ENCODE results near the gene SIRPB1. TPM values are rescaled to one million over a fixed set of nuclear protein-coding genes. Genes with fewer than 3 reads are reported as not detected.

SIRPB1 gene
- total RNA-seq, 1 donor from 2014 or later, result 0.96 TPM

DNA sequence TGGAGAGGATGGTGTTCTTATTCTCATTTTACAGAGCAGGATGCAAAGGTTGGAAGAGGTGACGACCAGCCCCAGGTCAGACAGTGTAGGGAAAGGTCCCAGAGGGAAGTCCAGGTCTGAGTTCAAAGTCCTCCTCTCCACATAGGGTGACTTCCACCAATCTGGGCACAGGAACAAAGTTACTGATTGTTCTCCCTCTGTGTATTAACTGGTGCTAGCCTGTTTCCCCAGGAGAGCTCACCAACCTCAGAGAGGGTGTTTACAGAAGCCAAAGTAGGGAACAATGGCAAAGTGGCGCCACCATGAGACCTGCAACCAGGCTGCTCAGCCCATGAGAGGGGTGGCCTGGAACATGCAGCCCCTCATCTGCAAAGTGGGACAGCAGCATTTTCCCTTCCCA is 16.8 kb upstream of the SIRPB1 start:
- DNase-seq (ENCODE audit: low spot score, unreplicated experiment), result no peak
- Mint-ChIP-seq H3K4me3 (ENCODE audit: low read depth) (no peak overlapping the region), H3K27ac (no peak overlapping the region), H3K36me3 (ENCODE audit: insufficient read depth) (no peaks in the 10 kb centered on the region), H3K27me3 (no peaks in the 10 kb centered on the region), H3K4me1 (ENCODE audit: low read depth) (no peaks in the 10 kb centered on the region), H3K9me3 (ENCODE audit: low read depth) (peaks cover 10% of the 10 kb centered on the region)
- TF ChIP-seq, protein P1, sequence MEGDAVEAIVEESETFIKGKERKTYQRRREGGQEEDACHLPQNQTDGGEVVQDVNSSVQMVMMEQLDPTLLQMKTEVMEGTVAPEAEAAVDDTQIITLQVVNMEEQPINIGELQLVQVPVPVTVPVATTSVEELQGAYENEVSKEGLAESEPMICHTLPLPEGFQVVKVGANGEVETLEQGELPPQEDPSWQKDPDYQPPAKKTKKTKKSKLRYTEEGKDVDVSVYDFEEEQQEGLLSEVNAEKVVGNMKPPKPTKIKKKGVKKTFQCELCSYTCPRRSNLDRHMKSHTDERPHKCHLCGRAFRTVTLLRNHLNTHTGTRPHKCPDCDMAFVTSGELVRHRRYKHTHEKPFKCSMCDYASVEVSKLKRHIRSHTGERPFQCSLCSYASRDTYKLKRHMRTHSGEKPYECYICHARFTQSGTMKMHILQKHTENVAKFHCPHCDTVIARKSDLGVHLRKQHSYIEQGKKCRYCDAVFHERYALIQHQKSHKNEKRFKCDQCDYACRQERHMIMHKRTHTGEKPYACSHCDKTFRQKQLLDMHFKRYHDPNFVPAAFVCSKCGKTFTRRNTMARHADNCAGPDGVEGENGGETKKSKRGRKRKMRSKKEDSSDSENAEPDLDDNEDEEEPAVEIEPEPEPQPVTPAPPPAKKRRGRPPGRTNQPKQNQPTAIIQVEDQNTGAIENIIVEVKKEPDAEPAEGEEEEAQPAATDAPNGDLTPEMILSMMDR (IDR thresholded peaks at IDR 0.05; ENCODE audit: unreplicated experiment), result no peak

DNA sequence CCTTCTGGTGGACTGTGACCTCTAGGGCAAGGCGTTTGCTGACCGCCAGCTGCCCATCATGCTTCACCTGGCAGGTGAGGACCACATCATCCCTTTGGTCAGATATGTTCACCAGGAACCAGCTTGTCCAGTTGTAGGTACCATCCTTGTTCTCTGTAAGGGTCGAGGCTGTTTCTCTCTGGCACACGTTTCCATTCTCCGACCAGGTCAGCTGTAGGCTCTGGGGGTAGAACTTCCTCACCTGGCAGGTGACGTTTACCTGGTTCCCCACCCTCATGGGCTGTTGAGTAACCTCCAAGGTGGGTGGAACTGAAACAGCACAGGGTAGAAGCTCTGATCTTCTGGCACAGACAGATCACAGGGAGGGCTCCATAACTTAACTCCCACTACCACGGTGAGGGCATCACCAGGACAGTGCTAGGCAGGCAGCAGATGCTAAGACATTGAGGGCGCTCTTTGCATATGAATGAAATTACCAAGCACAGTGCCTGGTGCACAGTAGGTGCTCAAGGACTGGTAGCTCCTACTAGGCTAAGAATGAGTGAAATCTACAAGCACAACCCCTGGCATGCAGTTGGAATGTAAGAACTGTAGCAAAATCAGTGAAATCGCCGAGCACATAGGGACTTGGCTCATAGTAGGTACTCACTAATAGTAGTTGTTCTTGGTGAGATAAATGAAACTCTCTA is 15.6 kb upstream of the SIRPB1 start:
- H3K9me3 Mint-ChIP-seq (ENCODE audit: low read depth), result peaks cover 7% of the 10 kb centered on the region
- H3K4me1 Mint-ChIP-seq (ENCODE audit: low read depth), result no peaks in the 10 kb centered on the region
- no peak for DNase-seq (ENCODE audit: low spot score, unreplicated experiment)
- no peaks in the 10 kb centered on the region for H3K27me3 Mint-ChIP-seq
- H3K27ac Mint-ChIP-seq, result no peak overlapping the region
- TF ChIP-seq, protein P1 (IDR thresholded peaks at IDR 0.05; ENCODE audit: unreplicated experiment), result no peak
- no peaks in the 10 kb centered on the region for H3K36me3 Mint-ChIP-seq (ENCODE audit: insufficient read depth)
- no peak overlapping the region for H3K4me3 Mint-ChIP-seq (ENCODE audit: low read depth)

DNA sequence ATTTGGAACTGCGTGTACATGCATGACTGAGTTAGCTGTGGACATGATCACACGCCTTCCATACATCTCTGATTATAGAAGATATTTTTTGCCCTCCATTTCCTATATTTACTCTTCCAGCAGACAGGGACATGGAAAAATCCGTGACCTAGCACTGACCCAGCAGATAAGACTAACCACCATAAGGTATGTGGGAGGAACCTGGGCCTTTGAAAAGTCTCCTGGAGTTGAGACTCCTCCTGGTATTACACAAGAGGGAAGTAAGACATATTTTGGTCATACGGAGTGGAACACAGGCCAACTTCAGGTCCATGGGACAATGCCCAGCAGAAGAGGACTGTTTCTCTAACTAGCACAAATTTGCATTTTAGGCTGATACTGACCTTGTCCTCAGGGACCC is 13.7 kb upstream of the SIRPB1 start:
- Mint-ChIP-seq H3K27me3 (peaks cover 9% of the 10 kb centered on the region), H3K27ac (no peak overlapping the region), H3K36me3 (ENCODE audit: insufficient read depth) (no peaks in the 10 kb centered on the region), H3K4me1 (ENCODE audit: low read depth) (no peaks in the 10 kb centered on the region), H3K9me3 (ENCODE audit: low read depth) (no peaks in the 10 kb centered on the region), H3K4me3 (ENCODE audit: low read depth) (no peak overlapping the region)
- TF ChIP-seq, protein P1 (IDR thresholded peaks at IDR 0.05; ENCODE audit: unreplicated experiment), result no peak
- no peak for DNase-seq (ENCODE audit: low spot score, unreplicated experiment)

DNA sequence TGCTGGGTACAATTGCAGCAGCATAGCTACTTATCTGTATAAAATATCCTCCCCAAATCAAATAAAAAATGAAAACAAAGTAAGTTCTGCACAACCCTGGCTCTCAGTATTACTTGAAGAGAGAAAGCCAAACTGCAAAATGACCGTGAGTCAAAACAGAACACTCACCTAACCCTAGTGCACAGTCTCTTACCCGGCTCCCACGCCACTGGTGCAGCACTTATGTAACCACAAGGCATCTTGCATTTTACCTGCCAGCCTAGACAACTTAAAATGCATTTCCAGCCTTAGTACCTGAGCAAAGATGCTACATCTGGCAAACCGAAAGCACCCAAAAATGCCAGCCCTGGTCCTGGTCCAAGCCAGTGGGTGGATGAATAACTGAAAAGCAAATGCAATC is 12.4 kb upstream of the SIRPB1 start:
- H3K27ac Mint-ChIP-seq, result no peak overlapping the region
- no peak for DNase-seq (ENCODE audit: low spot score, unreplicated experiment)
- no peaks in the 10 kb centered on the region for H3K9me3 Mint-ChIP-seq (ENCODE audit: low read depth)
- no peaks in the 10 kb centered on the region for H3K4me1 Mint-ChIP-seq (ENCODE audit: low read depth)
- H3K4me3 Mint-ChIP-seq (ENCODE audit: low read depth), result no peak overlapping the region
- H3K36me3 Mint-ChIP-seq (ENCODE audit: insufficient read depth), result no peaks in the 10 kb centered on the region
- TF ChIP-seq, protein P1 (IDR thresholded peaks at IDR 0.05; ENCODE audit: unreplicated experiment), result no peak
- H3K27me3 Mint-ChIP-seq, result peaks cover 16% of the 10 kb centered on the region

DNA sequence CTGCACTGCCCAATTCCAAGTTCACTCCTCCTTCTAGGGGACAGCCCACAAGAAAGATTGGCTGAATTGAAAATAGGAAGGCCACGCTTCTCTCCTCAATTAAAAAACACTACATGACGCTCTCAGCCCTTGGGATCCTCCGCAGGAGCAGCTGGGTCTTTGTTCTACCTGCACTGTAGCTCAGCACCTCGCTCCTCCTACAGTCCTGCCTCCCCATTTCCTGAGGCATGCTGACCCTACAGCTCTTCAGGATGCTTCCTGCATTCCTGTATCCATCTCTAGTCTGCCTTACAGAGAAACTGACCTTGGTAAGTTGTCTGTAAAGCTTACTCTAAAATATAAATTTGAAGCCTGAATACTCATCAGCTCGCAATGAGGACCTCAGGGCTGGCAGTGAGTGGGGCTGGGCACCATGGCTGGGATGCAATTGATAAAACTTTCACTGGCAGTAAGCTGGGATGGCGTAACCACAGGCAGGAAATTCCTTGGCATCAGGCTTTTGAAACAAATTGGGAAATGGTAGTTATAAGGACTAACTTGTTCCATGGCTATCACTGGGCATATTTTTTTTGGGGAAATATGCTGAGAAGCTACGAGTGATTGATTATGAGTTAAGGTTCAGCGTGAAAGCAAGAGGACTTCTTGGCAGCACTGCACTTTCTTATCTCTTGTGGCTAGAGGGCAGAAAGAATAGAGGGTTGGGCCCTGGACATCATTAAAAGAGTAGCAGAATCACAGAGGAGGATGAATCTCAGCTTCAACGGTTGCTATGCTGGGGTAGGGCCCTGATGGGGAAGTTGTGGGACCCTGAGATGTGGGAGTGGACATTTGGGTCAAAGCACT is 11.7 kb upstream of the SIRPB1 start:
- no peaks in the 10 kb centered on the region for H3K9me3 Mint-ChIP-seq (ENCODE audit: low read depth)
- no peaks in the 10 kb centered on the region for H3K4me1 Mint-ChIP-seq (ENCODE audit: low read depth)
- H3K27me3 Mint-ChIP-seq, result peaks cover 16% of the 10 kb centered on the region
- H3K36me3 Mint-ChIP-seq (ENCODE audit: insufficient read depth), result no peaks in the 10 kb centered on the region
- H3K27ac Mint-ChIP-seq, result no peak overlapping the region
- no peak overlapping the region for H3K4me3 Mint-ChIP-seq (ENCODE audit: low read depth)
- DNase-seq (ENCODE audit: low spot score, unreplicated experiment), result no peak
- TF ChIP-seq, protein P1 (IDR thresholded peaks at IDR 0.05; ENCODE audit: unreplicated experiment), result no peak

Data from progenitor cell of endocrine pancreas (in vitro differentiated cells).